CD4-positive, alpha-beta T cell treated with Interferon gamma for 1 hour (primary cell): ENCODE measurements around the gene CKS1B.
A peak's percentile ranks its signal among the peaks of the same experiment; 100 is the strongest.

Source experiments
- DNase-seq: peaks from one replicate; pipeline ENCODE4 v3.0.0-alpha.2; 2020

The CKS1B gene

DNA sequence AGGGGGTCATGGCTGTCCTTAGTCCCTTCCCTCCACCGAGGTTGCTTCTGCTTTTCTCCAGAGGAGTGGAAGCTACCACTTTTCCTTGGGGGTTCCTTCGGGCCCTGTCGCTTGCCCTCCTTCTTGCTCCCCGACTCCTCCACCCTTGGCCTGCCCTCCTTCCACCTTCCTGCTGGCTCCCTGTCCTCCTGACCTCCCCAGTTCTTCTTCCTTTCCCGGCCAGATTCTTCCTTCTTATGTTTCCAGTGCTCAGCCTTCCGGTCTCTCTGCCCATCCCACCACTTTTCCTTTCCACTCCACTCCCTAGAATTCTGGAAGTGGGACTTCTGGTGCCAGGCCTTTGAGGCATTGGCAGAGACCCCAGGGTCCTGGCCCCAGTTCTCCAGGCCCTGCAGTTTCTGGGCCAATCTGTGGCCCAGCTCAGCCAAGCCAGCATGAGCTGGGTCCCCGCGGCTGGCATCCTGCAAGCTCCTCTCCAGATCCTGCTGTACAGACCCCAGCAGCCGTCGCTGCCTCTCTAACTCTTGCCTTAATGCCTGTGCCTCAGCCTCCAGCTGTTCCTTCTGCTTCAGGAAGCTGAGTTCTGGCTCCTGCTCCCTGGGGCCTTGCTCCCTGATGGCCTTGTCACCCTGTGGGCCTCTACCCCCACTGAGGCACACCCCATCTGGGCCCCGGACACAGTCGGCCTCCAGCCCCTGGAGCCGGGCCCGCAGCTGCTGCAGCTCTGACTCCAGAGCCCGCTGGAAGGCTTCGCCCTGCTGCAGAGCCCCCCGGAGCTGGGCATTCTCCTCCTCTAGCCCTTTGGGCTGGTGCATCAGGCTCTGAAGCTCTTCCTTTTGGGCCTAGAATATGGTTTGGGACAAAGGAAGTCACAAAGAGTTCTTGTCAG is 28.3 kb upstream of the CKS1B start:
- DNase-seq, result no peak

DNA sequence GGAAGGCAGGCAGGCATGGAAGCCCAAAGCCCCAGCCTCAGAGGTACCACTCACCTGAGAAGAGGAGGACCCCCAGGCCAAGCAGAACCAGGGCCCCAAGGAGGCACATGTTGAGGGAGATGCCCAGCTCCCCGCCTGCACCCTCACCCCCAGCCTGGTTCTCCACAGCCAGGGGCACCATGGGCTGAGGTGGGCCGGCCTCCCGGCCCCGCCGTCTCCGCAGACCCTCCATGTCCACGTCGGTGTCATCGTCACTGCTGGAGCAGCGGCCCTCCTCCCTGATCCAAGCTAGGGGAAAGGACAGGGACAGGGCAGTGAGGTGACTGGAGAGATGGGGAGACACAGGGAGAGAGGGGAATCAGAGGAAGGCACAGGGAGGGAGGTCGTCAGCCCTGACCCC is 26.4 kb upstream of the CKS1B start:
- DNase-seq, result no peak

DNA sequence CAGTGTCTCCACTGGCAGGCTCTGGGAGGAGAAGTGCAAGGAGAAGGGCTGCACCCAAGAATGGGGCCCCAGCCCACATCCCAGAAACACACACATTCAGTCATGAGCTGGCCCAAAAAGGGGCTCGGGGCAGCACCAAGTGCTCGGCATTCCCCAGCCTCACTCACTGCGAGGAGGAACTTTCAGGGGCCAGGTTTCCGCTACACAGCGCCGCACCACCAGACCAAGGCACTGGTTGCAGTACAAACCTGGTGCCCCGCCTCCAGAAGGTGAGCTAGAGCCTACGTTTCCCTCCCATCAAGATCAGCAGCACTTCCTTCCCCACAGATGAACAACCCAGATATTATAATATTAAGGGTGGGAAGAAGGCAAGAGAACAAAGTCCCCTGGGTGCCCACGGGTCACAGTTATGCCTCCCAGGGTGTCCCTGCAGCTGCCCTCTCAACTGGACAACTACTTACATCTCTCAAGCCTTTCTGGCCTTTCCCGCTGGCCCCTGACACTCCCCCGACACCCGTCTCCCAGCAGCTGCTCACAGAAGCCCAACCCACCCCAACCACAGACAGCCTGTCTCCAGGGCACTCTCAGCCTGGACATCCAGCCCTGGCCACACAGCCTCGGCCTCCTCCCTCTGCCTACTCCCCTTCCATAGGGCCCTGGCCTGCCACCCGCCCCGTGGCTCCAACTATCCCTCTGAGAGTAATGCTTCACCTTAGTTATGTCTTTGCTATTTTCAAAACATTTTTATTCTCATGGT is 22.4 kb upstream of the CKS1B start:
- peak; percentile 66 for DNase-seq

DNA sequence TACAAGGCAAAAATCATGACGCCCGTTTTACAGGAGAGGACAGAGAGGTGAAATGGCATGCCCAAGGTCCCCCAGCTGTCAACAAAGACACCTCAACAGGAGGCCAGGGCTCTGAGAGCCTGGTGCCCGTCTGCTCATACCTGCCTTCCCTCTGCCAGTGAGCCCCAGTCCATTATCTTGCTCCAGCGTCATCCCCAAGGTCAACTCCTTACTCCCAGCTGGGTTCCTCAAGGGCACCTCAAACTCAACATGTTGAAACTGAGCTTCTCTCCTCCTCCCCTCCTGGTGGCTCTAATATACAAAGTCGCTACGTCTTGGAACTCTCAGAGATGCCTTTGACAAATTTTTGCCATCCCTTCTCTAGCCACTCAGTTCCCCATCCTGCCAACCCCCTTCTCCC is 21.8 kb upstream of the CKS1B start:
- DNase-seq, result no peak

DNA sequence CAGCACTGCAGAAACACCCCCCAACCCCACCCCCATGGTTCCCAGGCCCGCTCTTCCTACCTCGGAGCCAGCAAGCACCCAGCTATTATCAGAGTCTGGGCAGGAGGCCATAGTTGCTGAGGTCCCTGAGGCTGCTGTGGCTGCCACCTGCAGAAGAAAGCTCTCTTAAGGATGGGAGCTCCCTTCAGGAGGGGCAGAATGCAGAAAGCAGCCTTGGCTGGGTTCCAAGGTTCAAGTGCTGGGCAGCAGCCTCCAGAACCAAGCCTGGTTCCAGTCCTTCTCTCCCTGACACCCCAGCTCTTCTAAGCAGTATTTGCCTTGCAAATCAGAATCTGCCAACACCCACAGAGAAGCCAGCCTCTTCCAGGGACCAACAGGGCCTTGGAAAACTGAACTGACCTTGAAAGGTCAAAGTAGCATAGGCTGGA is 20.9 kb upstream of the CKS1B start:
- DNase-seq, result no peak

DNA sequence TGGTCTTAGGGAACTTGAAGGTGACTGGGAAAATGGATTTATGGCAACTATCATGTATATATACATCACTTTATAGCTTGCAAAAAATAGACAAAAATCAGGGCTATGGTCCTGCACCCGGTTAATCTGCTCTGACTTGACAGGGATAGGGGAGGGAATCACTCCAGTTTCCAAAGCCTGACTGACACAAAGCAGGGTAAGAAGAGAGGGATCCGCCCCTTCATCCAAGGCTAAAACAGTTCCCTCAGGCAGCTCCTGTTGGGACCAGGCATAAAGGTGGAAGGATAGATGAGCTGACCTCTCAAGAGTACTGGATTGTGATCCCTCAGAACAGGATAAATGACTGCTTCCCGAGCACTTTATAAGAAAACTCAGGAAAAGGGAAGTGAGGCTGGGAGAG is 19.9 kb upstream of the CKS1B start:
- DNase-seq, result no peak

DNA sequence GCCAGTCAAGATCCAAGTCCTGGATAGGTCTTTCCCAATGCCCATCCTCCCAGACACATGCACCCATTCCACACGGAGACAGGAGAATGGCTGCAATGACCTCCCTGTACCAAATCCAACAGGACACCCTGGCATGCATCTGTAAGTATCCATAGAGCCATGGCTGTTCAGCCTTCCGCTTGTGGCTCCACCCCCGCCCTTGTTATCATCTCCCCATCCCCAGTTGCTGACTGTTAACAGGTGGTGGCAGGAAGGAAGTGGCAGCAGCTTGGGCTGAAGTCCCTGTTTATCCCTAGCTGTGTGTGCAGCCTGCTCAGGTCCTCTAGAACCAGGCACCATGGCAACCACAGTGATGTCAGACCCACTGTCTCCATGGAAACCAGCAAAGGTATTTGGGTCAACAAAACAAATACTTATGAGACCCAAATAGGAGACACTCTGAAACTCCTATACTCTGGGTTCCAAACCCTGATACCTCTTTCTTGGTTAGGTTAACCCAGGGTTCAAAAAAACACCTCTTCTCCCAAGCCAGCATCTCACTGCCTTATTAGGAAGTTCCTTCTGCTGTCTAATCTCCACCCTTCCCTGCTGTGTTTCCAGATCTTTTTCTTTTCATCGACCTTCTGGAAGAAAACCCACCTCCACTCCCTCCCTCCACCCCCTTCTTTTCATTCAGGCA is 19.3 kb upstream of the CKS1B start:
- peak; percentile 98 for DNase-seq

DNA sequence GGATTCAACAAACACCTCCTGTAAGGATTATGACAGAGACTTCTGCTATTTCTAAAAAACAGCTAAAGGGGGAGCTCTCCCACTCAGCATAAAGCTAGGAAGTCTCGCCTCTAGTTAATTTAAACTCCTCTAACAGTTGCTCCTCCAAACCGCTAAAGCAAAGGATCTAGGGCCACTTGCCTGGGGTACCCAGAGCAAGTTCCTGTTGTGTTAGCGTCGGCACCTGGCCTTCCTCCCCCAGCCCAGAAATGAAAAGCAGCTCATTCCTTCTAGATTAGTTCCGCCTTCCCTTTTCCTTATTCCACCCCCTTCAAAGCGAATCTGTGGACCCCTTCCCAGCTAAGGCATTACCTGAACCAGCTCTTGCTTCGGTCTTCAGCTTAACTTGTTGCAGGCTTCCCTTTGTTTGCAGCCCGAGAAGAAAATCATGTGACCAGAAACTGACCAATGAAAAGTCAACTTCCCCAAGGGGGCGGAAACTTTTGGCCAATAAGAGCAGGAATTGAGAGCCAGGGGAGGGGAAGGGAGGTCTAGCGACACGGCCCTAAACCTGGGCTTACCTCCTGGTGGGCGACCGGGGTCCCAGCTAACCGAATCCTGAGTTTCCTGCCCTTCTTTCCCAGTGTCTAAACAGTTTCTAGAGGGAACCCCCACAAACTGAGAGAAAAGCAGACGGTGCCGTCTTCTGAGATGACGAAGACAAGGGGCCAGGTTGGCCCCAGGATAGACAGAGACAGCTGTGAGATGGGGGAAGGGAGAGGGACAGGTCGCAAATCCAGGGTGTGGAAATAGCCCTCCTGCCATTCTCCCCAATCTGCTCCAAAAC is 18.6 kb upstream of the CKS1B start, which contains the start of gene PBXIP1:
Gene PBXIP1 (minus strand): TSS at position 382 of the 826 bp plus-strand sequence. CDS start 2,378 bp downstream, outside the sequence.
- DNase-seq, result peak; percentile 90

DNA sequence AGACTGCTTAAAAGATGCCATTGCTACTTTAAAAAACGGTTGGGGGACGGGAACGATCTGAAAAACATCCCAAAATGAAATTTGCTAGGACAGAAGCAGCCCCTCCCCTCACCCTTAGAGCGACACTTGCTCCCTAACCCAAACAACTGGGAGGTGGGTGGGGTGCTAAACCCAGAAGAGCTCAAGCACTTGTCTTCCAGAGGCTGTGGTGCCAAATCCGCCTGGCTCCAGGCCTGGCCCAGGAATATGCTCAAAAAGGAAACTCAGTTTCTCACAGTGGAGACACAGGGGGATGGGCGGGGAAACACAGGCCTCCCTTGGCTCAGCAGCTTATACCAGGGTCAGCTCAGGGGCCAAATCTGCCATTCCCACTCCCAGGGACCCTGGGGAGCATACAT is 17.9 kb upstream of the CKS1B start:
- no peak for DNase-seq

DNA sequence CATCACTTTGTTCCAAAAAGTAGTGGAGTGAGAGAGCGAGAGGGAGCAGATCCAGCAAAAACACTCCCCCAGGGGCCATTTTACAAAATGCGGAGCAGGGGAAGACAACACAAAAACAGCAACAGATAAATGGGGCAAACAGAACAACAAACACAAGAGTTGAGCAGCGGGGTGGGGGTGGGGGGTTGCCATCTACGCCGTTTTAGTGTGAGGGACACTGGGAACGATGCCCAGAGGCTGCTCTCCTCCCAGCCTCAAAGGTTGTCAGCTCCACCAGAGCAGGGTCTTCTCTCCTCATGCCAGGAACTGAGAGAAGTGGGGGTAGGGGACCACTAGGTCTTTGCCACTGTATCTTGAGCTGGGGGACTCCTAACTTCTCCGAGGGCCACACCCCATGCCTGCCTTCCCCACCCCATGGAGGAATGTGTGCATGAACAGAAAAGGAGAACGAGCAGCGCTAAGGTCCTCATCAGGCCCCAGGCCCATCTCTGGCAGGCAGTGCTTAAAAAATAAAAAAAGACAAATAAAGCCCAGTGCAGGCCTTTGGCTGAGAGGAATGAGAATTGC is 17.3 kb upstream of the CKS1B start:
- no peak for DNase-seq

DNA sequence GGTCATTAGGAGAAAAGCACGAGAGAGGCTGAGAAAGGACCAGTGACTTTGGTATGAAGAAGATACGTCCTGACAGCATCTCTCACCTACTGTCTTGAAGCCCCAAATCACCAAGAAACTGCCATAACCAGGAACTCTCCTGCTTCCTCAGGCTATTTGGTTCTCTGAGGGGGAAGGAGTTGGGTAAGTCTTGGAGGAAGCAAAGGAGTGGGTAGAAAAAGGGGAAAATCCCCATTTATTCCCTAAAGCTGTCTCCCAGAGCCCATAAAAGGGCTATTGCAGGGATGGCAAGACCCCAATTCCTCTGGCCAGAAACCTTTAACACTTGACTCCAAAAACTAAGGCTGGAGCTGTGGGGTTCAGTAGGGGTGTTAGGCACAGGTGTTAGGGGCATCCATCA is 16.4 kb upstream of the CKS1B start:
- no peak for DNase-seq

DNA sequence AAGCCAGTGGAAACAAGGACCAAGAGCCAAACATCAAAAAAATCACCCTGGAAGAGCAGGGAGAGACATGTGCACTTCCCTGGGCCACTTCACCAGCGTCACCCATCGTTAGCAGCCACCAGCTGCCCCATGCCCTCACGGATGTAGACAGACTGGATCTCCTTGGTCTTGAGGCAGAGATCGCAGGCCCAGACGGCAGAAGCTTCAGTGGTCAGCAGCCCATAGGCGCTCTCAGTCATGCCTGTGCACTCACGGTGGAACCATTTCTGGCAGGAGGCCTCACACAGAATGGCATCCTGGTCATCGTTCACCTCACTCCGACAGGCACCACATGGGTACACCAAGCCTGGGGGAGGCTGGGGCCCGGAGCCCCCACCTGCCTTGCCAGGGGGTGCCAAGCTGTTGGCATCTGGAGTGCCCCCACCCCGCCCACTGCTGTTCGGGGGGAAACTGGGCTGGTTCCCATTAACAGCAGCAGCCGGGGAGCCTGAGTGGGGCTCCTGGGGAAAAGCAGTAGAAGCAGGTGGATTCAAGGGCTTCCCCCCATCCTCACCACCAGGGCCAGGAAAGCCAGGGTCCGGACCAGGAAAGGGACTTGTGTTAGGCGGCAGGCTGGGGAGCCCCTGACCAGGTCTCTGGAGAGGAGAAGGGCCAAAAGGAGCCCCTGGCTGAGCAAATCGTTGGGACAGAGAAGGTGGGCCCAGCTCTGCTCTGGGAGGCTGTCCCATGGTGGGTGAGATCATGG is 15.6 kb upstream of the CKS1B start:
- no peak for DNase-seq

DNA sequence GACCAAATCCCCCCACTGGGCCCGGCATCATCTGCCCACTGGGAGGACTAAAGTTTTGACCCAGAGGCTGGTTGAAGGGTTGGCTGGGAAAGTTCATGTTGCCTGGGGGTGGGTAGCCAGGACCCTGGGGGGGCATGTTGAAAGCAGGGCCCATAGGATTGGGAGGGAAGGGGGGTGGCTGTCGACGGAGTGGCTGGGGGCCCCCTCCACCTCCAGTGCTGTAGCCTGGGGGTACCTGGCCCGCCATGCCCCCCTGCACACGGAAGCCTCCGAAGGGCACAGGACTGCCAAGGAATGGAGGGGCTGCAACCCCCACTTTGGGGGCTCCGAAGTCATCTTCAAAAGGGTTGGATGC is 15.1 kb upstream of the CKS1B start:
- DNase-seq, result no peak

DNA sequence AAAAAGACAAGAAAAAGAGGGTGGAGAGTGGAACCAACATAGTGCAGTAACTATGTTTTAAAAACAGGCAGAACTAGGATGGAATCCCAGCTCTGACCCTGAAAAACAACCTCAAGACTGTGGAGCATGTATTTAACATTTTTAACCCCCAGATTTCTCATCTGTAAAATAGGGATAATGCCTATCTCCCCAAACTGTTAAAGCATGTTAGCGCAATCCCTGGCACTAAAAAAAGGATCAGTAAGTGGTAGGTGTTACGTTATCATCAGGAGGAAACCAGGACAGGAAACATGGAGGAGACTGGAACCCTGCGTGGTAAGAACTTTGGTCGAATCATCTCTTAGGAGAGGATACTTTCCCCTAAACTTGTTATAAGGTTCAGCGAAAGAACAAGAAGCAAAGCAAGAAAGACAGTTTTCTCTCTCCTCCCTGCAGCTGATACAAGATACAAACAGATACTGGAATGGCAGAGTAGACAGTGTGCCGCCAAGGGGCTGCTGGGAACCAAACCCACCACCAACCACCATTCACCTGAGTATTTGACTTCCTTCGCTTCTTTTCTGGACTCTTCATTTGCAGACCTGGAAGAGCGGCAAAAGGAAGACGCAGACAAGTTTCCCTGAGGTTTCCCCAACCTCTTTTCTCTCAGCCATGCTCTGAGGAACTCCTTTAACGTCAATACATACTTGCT is 13.9 kb upstream of the CKS1B start:
- DNase-seq, result no peak

DNA sequence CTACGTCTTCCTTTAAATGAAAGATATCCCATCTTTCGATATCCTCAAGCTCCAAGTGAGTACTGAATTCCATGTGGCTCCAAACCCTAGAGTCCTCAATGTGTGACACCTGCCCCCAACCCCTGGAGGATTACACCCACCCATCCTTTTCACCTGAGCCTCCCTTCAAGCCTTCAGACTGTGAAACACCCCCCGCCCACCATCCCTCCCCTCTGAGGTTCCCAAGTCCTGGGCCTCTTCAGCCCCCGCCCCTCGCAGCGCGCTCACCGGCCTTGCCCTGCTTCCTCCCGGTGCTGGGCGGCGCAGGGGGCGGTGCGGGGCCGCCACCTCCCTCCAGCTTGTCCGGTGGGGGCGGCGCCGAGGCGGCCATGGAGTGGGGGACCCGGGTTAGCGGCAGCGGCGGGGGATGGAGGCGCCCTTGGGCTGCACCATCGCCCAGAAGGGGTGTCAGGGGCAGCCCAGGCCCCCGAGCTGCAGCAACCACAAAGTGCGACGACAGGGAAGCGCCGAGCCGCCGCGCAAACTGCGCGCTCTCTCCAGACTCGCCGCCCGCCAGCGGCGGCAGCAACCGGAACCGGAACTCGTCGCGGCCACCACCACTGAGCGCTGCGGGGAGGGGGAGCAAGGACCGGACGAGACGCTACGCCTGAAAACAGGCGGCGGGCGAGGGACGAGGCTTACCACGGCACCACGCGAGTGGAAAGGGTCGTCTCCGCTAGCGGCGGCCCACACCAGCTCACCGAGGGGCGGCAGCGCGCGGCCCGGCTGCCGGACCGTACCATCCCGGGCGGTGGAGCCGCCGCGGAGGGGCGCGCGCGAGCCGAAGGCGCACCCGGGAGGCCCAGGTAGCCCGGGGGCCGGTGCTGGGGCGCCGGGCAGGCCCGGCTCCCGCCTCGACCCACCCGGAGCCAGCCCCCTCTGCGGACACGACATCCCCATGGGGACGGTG is 13.0 kb upstream of the CKS1B start, which contains the start of gene PYGO2:
Gene PYGO2 (minus strand): TSS at position 576 of the 949 bp plus-strand sequence. CDS start 206 bp downstream, at position 370.
- DNase-seq, result peak; percentile 78

DNA sequence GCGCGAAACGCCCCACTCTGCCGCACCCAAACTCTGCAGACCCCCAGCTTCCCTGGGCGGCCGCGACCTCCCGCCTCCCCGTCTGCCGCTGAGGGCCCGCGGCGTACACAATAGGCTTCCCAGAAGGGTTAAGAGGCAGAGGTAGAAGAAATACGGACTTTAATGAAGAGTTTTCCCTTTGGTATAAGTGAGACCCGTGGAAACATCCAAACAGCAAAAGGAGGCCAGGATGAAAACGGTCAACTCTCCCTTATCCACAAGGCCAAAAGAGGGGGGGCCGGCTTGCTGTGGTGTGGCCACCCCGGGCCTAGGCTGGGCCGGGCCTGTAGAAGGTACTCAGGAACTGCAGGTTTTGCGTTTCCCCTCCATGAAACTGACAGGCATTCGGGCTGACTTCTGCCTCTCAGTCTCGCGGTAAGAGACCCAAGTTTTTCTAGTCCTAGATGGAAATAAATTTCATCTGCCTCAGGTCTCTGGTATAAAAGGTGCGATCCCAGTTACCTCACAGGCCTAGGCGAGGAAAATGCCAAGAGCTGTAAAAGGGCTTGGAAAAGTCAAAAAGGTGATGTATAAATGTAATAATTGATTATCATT is 12.2 kb upstream of the CKS1B start:
- no peak for DNase-seq

DNA sequence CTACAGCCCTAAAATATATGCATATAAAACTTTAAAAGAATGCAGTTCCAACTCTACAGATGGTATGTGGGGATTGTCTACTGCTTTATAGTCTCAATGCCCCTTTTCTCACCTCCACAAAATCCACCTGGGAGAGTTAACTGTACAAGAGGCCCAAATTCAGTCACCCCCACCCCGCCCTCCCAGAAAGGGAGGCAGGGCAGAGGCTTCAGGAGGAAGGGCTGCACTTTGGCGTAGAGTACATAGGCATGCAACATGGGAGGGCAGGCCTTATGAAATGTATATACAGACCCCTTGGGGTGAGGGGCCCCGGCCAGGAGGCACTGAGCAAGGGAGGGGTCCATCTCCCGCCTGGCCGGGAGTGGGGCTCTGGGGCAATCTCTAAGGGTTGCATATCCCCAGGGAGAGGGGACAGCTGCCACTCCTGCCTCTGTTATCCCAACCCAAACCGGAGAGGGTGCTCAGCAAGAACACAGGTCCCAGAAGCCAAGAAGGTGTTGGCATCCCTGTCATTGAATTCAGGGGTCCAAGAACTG is 11.6 kb upstream of the CKS1B start:
- DNase-seq, result no peak

DNA sequence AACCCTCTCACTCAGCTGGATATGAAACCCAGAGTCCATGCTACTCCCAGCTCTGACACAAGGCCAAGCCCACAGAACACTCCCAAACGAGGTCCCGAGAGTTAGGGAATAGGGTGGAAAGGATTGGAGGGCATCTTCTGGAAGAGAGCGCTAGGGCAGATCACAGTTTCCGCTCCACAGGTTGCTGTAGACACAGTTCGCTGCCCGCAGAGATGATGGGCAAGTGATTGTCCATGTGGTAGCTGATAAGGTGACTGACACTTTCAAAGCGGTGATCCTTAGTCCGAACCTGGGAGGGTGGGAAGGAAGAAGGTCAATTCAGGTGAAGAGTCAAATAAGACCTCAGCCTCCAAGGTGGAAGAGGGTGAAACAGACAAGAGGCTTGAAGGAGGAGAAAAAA is 10.8 kb upstream of the CKS1B start:
- no peak for DNase-seq

DNA sequence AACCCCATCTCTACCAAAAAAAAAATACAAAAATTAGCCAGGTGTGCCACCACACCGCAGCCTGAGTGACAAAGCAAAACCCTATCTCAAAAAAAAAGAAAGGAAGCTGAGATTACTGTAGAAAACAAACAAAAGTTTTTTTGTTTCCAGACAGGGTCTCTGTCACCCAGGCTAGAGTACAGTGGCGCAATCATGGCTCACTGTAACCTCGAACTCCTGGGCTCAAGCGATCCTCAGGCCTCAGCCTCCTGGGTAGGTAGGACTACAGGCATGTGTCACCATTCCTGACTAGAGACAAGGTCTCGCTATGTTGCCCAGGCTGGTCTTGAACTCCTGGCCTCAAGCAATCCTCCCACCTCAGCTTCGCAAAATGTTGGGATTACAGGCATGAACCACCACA is 10.1 kb upstream of the CKS1B start:
- no peak for DNase-seq
